ENCODE data around the gene UROS.

The UROS gene

GRCh38 chr10:125828311-125828710, 5.3 kb upstream of the UROS start:
- no peak for DNase-seq

GRCh38 chr10:125827133-125827532, 4.1 kb upstream of the UROS start:
- DNase-seq: no peak

GRCh38 chr10:125824736-125825135, 1.7 kb upstream of the UROS start:
- DNase-seq: no peak

GRCh38 chr10:125823663-125824251, 699 bp upstream of the UROS start:
- DNase-seq: no peak

- no peak for DNase-seq
Measured at GRCh38 chr10:125820701-125821100, 2.4 kb downstream of the UROS start.

GRCh38 chr10:125817337-125817946, 5.6 kb downstream of the UROS start:
- DNase-seq: no peak

- DNase-seq: no peak
Measured at GRCh38 chr10:125816548-125816947, 6.5 kb downstream of the UROS start.

- DNase-seq: no peak
Measured at GRCh38 chr10:125815764-125816163, 7.3 kb downstream of the UROS start.

- no peak for DNase-seq
Measured at GRCh38 chr10:125812128-125812750, 10.8 kb downstream of the UROS start.

GRCh38 chr10:125811251-125811650, 11.8 kb downstream of the UROS start:
- DNase-seq: no peak

GRCh38 chr10:125808047-125808446, 15.0 kb downstream of the UROS start:
- DNase-seq: no peak

- no peak for DNase-seq
Measured at GRCh38 chr10:125802739-125803138, 20.3 kb downstream of the UROS start.

- DNase-seq: no peak
Measured at GRCh38 chr10:125802131-125802530, 20.9 kb downstream of the UROS start.

GRCh38 chr10:125801574-125801973, 21.5 kb downstream of the UROS start:
- DNase-seq: no peak

GRCh38 chr10:125799451-125800182, 23.4 kb downstream of the UROS start:
- no peak for DNase-seq

GRCh38 chr10:125797994-125798662, 24.9 kb downstream of the UROS start:
- DNase-seq: no peak

- no peak for DNase-seq
Measured at GRCh38 chr10:125797424-125797823, 25.6 kb downstream of the UROS start.

GRCh38 chr10:125795637-125796190, 27.3 kb downstream of the UROS start:
- DNase-seq: no peak

- no peak for DNase-seq
Measured at GRCh38 chr10:125795128-125795527, 27.9 kb downstream of the UROS start.

- DNase-seq: no peak
Measured at GRCh38 chr10:125792342-125793300, 30.4 kb downstream of the UROS start.

GRCh38 chr10:125788156-125789034, 34.7 kb downstream of the UROS start:
- DNase-seq: no peak
